Activated CD8-positive, alpha-beta memory T cell treated with anti-CD3 and anti-CD28 coated beads, Interleukin-2, amount 50 U/mL, for 24 hours (primary cell): ENCODE data around the gene MND1.

ENCODE experiments used
- DNase-seq: peaks from one replicate; pipeline ENCODE4 v3.0.0-alpha.2; 2020; ENCODE audit errors: extremely low read depth

MND1 gene

GRCh38 chr4:153346563-153346962, 2.1 kb downstream of the MND1 start:
- no peak for DNase-seq

DNA sequence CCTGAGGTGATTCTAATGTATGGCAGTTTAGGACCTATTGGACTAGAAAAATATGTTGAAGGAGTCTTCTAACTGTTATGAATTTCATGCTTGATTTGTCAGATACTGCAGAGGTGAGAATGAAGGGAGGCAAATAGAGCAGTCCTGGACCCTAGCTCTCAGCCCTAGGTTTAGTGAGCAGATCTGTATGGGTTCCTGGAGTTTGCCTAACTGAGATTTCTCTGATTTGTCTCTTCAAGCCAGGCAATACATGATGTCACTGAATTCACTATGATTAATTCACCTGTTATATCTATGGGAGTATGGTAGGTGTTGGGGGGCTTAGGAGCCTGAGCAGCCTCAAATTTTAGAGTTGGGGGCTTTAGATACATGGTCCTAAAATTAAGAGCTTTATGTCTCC, 2.6 kb downstream of the MND1 start:
- DNase-seq = no peak

GRCh38 chr4:153348006-153348405, 3.5 kb downstream of the MND1 start:
- no peak for DNase-seq

GRCh38 chr4:153349206-153349805, 4.8 kb downstream of the MND1 start:
- no peak for DNase-seq

- no peak for DNase-seq
Observed at GRCh38 chr4:153362184-153362583, 17.7 kb downstream of the MND1 start.

- no peak for DNase-seq
Observed at GRCh38 chr4:153364061-153364460, 19.6 kb downstream of the MND1 start.

DNA sequence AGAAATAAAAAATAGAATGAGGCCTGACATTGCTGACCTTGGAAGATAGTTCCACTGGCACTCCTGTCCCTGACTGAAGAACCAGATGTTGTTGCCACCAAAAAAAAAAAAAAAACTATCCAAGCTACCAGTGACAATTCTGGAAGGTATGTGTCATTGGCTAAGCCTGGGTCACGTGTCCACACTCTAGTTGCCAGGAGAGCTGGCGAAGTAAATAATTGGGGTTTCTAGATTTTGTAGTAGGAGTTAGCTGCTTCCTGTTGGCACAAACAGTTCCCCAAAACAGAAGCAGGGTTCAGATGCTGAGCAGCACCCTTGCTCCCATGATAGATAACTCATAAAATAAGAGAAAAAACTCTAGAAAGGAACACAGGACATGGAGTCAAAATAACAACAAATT, 20.5 kb downstream of the MND1 start:
- DNase-seq = no peak

GRCh38 chr4:153366486-153366885, 22.0 kb downstream of the MND1 start:
- no peak for DNase-seq

DNA sequence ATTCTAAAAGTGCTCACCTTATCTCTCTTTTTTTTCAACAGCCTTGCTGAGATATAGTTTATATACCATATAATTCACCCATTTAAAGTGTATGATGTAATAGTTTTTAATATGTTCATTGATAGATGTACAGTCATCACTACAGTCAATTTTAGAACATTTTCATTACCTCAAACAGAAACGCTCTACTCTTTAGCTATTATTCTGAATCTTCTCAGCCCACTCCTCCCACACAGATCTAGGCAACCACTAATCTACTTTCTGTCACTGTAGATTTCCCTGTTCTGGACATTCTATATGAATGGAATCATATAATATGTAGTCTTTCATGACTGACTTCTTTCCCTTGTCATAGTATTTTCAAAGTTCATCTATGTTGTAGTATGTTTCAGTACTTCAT, 22.6 kb downstream of the MND1 start:
- DNase-seq = no peak

DNA sequence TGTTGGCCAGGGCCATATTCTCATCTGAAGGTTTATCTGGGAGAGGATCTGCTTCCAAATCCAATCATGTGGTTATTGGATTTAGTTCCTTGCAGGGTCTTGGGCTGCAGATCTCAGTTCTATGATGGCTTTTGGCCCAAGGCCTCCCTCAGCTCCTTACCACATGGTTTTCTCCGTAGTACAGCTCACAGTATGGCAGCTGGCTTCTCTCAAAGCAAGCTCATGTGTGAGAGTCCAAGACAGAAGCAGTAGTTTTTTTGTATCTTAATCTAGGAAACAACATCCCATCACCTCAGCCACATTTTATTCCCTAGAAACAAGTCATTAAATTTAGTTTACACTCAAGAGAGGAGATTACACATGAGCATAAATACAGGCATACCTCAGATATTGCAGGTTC, 24.5 kb downstream of the MND1 start:
- DNase-seq = no peak

GRCh38 chr4:153371701-153372234, 27.3 kb downstream of the MND1 start:
- no peak for DNase-seq

- DNase-seq = no peak
Observed at GRCh38 chr4:153372967-153373562, 28.6 kb downstream of the MND1 start.

- DNase-seq = no peak
Observed at GRCh38 chr4:153374442-153374841, 30.0 kb downstream of the MND1 start.

DNA sequence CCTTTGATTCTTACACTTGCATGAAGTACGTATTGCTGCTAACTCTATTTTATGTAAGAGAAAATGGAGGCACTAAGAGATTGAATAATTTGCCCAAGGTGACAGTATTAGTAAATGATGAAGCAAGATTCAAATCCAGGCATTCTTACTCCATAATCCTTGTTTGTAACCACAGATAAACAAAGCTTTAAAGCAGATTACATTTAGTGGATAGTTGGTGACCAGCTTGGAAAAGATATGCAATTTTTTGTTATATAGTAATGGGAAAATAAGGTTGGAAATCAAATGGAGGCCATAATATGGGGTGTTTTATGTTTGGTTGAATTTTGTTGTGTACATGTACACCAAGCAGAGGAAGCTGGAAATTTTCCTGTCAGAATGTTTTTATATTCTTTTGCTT, 30.8 kb downstream of the MND1 start:
- DNase-seq = no peak

GRCh38 chr4:153383131-153383530, 38.6 kb downstream of the MND1 start:
- no peak for DNase-seq

- DNase-seq = no peak
Observed at GRCh38 chr4:153384160-153384559, 39.7 kb downstream of the MND1 start.

DNA sequence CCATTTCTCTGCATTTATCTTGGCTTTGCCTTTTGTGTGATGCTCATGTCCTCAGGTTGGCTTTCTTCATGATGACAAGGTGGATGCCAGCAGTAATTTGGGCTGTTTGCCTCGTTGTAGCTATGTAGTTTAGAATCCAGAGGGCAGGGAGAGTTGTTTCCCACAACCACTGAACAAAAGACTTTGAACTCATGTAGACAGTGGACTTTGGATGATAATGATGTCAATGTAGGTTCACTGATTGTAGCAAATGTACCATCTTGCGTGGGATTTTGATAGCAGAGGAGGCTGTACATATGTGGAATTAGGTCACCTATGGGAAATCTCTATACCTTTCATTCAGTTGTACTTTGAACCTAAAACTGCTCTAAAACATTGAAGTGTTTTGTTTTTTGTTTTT, 41.3 kb downstream of the MND1 start:
- no peak for DNase-seq

DNA sequence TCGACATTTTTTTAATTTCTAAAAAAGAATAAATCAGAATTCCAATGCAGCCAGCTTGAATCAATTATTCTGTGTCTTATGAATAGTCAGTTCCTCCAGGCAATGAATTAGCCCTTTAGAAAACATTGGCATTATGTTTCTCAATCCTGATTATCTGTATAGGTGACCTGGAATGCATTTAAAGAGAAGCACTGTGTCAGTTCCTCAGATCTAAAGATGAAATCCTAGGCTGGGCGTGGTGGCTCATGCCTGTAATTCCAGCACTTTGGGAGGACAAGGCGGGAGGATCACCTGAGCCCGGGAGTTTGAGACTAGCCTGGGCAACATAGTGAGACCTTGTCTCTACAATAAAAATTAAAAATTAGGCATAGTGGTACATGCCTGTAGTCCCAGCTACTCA, 43.5 kb downstream of the MND1 start:
- DNase-seq = no peak

- no peak for DNase-seq
Observed at GRCh38 chr4:153393397-153393796, 48.9 kb downstream of the MND1 start.

DNA sequence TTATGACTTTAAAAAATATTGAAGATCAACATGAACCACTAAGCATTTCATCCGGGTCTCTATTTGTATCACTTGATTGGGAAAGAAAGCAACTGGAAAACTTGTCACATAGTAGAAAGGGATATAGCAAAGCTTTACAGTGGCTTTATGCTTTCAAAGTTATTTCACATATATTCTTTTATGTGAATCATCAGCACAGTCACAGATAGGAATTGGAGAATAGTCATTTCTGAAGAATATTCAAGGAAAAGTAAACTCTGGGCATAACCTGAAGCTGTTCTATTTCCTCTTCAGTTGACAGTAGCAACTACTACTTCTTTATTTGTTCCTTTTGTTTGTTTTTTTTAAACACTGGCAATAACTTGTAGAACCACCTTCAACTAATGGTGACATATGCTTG, 50.5 kb downstream of the MND1 start:
- no peak for DNase-seq

- no peak for DNase-seq
Observed at GRCh38 chr4:153398713-153399112, 54.2 kb downstream of the MND1 start.

DNA sequence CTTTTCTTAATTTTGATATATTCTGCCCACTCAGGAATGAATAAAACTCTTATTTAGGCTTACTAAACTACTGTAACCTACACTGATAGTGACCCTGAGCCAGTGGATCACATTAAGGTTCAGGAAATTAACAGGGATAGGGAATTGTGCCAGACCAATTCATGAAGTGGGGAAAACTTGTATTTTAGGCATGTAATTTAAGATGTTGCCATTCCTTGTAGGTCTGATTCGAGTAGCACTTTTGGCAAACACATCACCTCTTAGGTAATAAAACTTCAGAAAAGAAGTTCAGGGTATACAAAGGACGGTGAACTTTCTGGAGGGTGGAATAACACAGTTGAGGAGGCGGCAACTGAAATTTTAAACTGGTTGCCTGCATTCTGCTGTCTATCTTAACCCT, 54.9 kb downstream of the MND1 start:
- no peak for DNase-seq

DNA sequence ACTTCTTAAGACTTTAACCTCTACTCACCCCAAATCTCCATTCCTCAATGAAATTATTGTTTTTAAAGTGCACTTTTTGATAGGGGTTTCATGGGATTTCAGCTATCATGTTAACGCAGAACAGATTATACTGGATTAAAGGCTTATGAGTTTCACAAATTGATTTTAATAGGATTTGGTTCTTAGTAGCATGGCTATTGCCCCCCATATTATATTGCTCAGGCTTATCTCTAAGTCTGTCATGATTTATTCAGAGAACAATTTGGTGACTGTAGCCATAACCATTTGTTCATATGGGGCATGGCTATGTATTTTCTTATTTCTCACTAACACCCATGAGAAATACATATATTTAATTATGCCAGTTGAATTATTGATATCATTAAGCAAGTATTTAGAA, 57.0 kb downstream of the MND1 start:
- DNase-seq = no peak

- DNase-seq = no peak
Observed at GRCh38 chr4:153402366-153402765, 57.9 kb downstream of the MND1 start.
